Keratinocyte (primary cell): ENCODE results near the gene SLC10A6. TPM values are rescaled to one million over a fixed set of nuclear protein-coding genes. Genes with fewer than 3 reads are reported as not detected.

Experiments
- DNase-seq: peaks from one replicate; pipeline ENCODE4 v3.0.0-alpha.2; 2011; ENCODE audit warnings: low read depth, missing footprints, low spot score
- FAIRE-seq: peaks from 2 replicates; lab custom pipeline; 2011; peaks lifted over from hg19 to GRCh38; lab: Jason Lieb, UNC
- H2AFZ ChIP-seq: 2 replicates; pipeline ENCODE4 v1.6.0; 2012; ENCODE audit warnings: low read length, control low read depth, inconsistent platforms; ENCODE audit not compliant: control insufficient read depth
- H3K27ac ChIP-seq: 2 replicates; pipeline ENCODE4 v1.5.1; 2011; ENCODE audit warnings: low read length; ENCODE audit not compliant: control insufficient read depth, insufficient read depth
- H3K27me3 ChIP-seq: 3 replicates; pipeline ENCODE4 v1.6.0; 2011; ENCODE audit warnings: low read length; ENCODE audit not compliant: control insufficient read depth, insufficient read depth; ENCODE audit errors: extremely low read depth
- H3K36me3 ChIP-seq, 2 experiments: 2 replicates in 1 of 2; 3 replicates in 1 of 2; pipeline ENCODE4 v1.5.1; 2011; ENCODE audit warnings: low read length in 2 of 2, mild to moderate bottlenecking in 1 of 2; ENCODE audit not compliant: control insufficient read depth in 2 of 2, insufficient read depth in 2 of 2; ENCODE audit errors: extremely low read depth in 1 of 2
- H3K4me1 ChIP-seq: 3 replicates; pipeline ENCODE4 v1.5.1; 2011; ENCODE audit warnings: low read length; ENCODE audit not compliant: control insufficient read depth, insufficient read depth; ENCODE audit errors: extremely low read depth
- H3K4me2 ChIP-seq: 3 replicates; pipeline ENCODE4 v1.6.0; 2011; ENCODE audit warnings: low read depth, low read length; ENCODE audit not compliant: control insufficient read depth, insufficient read depth; ENCODE audit errors: extremely low read depth
- H3K4me3 ChIP-seq, 3 experiments: fragments of 200-600 bp in 1 of 3; sonication (generic) in 1 of 3; 2 replicates in 2 of 3; 3 replicates in 1 of 3; pipeline ENCODE4 v1.5.1; 2011 to 2016; ENCODE audit warnings: low read length in 3 of 3, mild to moderate bottlenecking in 3 of 3, control low read depth in 2 of 3, inconsistent platforms in 1 of 3, low read depth in 1 of 3, mixed read lengths in 1 of 3, mixed run types in 1 of 3, moderate library complexity in 1 of 3; ENCODE audit not compliant: control insufficient read depth in 2 of 3, insufficient read depth in 2 of 3; ENCODE audit errors: extremely low read depth in 1 of 3
- H3K79me2 ChIP-seq: 2 replicates; pipeline ENCODE4 v1.6.0; 2012; ENCODE audit warnings: low read length; ENCODE audit not compliant: control insufficient read depth, insufficient read depth
- H3K9ac ChIP-seq: 3 replicates; pipeline ENCODE4 v1.6.0; 2011; ENCODE audit warnings: low read length; ENCODE audit not compliant: control insufficient read depth, insufficient read depth; ENCODE audit errors: extremely low read depth
- H3K9me1 ChIP-seq: 3 replicates; pipeline ENCODE4 v1.6.0; 2011; ENCODE audit warnings: low read length; ENCODE audit not compliant: control insufficient read depth, insufficient read depth; ENCODE audit errors: extremely low read depth
- H3K9me3 ChIP-seq: 2 replicates; pipeline ENCODE4 v1.5.1; 2012; ENCODE audit warnings: low read depth, low read length; ENCODE audit not compliant: control insufficient read depth
- H4K20me1 ChIP-seq: 3 replicates; pipeline ENCODE4 v1.6.0; 2011; ENCODE audit warnings: low read length; ENCODE audit not compliant: control insufficient read depth, insufficient read depth; ENCODE audit errors: extremely low read depth
- CTCF ChIP-seq, 3 experiments: IDR thresholded peaks in 1 of 3; conservative IDR thresholded peaks in 1 of 3; optimal IDR thresholded peaks in 1 of 3; 2 replicates in 2 of 3; 3 replicates in 1 of 3; pipeline versions ENCODE3 to v1.5.1; 2011; ENCODE audit warnings: low read length in 3 of 3, mild to moderate bottlenecking in 3 of 3, moderate library complexity in 2 of 3, control low read depth in 1 of 3, inconsistent platforms in 1 of 3; ENCODE audit not compliant: insufficient read depth in 2 of 3; ENCODE audit errors: extremely low read depth in 1 of 3
- EZH2 ChIP-seq: IDR thresholded peaks from one replicate; pipeline ENCODE4 v1.6.1; 2012; ENCODE audit warnings: inconsistent platforms, mild to moderate bottlenecking, low read length, moderate library complexity
- dilution Hi-C: fragments of 300-500 bp; cut with MboI; formaldehyde crosslinking; loops from one replicate; pipeline ENCODE4 v1.7.0; 2020; ENCODE audit warnings: low sequenced_read_pairs; ENCODE audit not compliant: extremely low pct_ligation_motif_present
- polyA plus RNA-seq, 5 experiments: library from polyadenylated mRNA; depleted of rRNA in 3 of 5; stranded (reverse) in 3 of 5; stranded (forward) in 1 of 5; unstranded in 1 of 5; fragments of >200 nt; gene quantifications; 1 replicate in 1 of 5; 2 replicates in 3 of 5; 3 replicates in 1 of 5; pipeline versions ENCODE4 v1.2.1 to v1.2.3, GENCODE V29; 2011 to 2012; ENCODE audit warnings: missing spikeins in 2 of 5, low read depth in 1 of 5, low replicate concordance in 1 of 5

The SLC10A6 gene
- polyA plus RNA-seq, 1 donor (not counting 4 experiments of a cell fraction or from before 2014, with no cell fraction given): 27.7 TPM

GRCh38 chr4:86815653-86816052 lies 33.5 kb downstream of the SLC10A6 start:
- Histone ChIP-seq H3K4me2 (no peak overlapping the region), H3K4me1 (peaks cover 4% of the 10 kb centered on the region), H3K9me3 (no peaks in the 10 kb centered on the region), H3K9ac (no peak overlapping the region), H3K79me2 (no peaks in the 10 kb centered on the region), H2AFZ (no peak overlapping the region), H3K4me3 (no peak overlapping the region), H4K20me1 (no peaks in the 10 kb centered on the region), H3K27me3 (no peaks in the 10 kb centered on the region), H3K9me1 (no peaks in the 10 kb centered on the region), H3K27ac (no peak overlapping the region), H3K36me3 (peaks cover 10 to 23% of the 10 kb centered on the region in 2 experiments)
- FAIRE-seq (no peak), DNase-seq (no peak)
- TF ChIP-seq CTCF (optimal IDR thresholded peaks at IDR 0.05 in 1 of 3, IDR thresholded peaks at IDR 0.05 in 1 of 3, conservative IDR thresholded peaks at IDR 0.05 in 1 of 3; ENCODE audit: extremely low read depth in 1 of 3, insufficient read depth in 2 of 3, low read length in 3 of 3) (no peak), EZH2 (no peak)
- dilution Hi-C loops: no loop called here

- Histone ChIP-seq H3K27me3 (no peaks in the 10 kb centered on the region), H3K36me3 (peaks cover 15 to 30% of the 10 kb centered on the region in 2 experiments), H3K4me3 (no peak overlapping the region), H4K20me1 (no peaks in the 10 kb centered on the region), H3K4me1 (no peaks in the 10 kb centered on the region), H2AFZ (no peak overlapping the region), H3K9me3 (no peaks in the 10 kb centered on the region), H3K9ac (no peak overlapping the region), H3K79me2 (no peaks in the 10 kb centered on the region), H3K9me1 (no peaks in the 10 kb centered on the region), H3K4me2 (no peak overlapping the region), H3K27ac (no peak overlapping the region)
- dilution Hi-C loops: no loop called here
- no peak for FAIRE-seq
- TF ChIP-seq EZH2: no peak
- TF ChIP-seq CTCF (optimal IDR thresholded peaks at IDR 0.05 in 1 of 3, IDR thresholded peaks at IDR 0.05 in 1 of 3, conservative IDR thresholded peaks at IDR 0.05 in 1 of 3; ENCODE audit: extremely low read depth in 1 of 3, insufficient read depth in 2 of 3, low read length in 3 of 3): no peak
- DNase-seq: no peak
These were observed 38.3 kb downstream of the SLC10A6 start for GRCh38 chr4:86810847-86811246.
